Suprapubic skin (tissue), 4 donors: ENCODE measurements around the gene NCSTN. TPM values are rescaled to one million over a fixed set of nuclear protein-coding genes. Genes with fewer than 3 reads are reported as not detected.
"Not testable (repeated sequence)": the region's sequence is repeated elsewhere in the genome, so short reads cannot be mapped to it uniquely, and the experiment has no call there.

ENCODE experiments used
- DNase-seq, 2 donors: peaks; one replicate each; pipeline ENCODE4 v3.0.0-alpha.2; 2019; ENCODE audit warnings: low spot score in 2 of 2
- H3K27ac ChIP-seq: fragments of 200-600 bp; sonication (generic); one replicate; pipeline ENCODE4 v1.5.1; 2019
- H3K27me3 ChIP-seq: fragments of 200-600 bp; sonication (generic); one replicate; pipeline ENCODE4 v1.5.1; 2019
- H3K36me3 ChIP-seq: fragments of 200-600 bp; sonication (generic); one replicate; pipeline ENCODE4 v1.5.1; 2019
- H3K4me1 ChIP-seq: fragments of 200-600 bp; sonication (generic); one replicate; pipeline ENCODE4 v1.5.1; 2019
- H3K4me3 ChIP-seq: fragments of 200-600 bp; sonication (generic); one replicate; pipeline ENCODE4 v1.5.1; 2019; ENCODE audit warnings: mild to moderate bottlenecking
- H3K9me3 ChIP-seq: fragments of 200-600 bp; sonication (generic); one replicate; pipeline ENCODE4 v1.5.1; 2019
- CTCF ChIP-seq, 2 donors: fragments of 200-600 bp in 1 of 2; fragments of 450-650 bp in 1 of 2; sonication (generic) in 1 of 2; IDR thresholded peaks; one replicate each; pipeline ENCODE4 v1.5.1; 2016 to 2019; ENCODE audit warnings: antibody characterized with exemption in 2 of 2, mild to moderate bottlenecking in 1 of 2, moderate library complexity in 1 of 2
- EP300 ChIP-seq: sonication (generic); formaldehyde crosslinking; IDR thresholded peaks from one replicate; pipeline ENCODE4 v1.6.1; 2017; ENCODE audit warnings: antibody characterized with exemption
- POLR2A ChIP-seq, 2 donors: fragments of 450-650 bp; IDR thresholded peaks; one replicate each; pipeline ENCODE4 v1.6.1; 2017; ENCODE audit warnings: antibody characterized with exemption in 2 of 2, mild to moderate bottlenecking in 2 of 2, moderate library complexity in 2 of 2
- POLR2AphosphoS5 ChIP-seq, 3 donors: sonication (generic); formaldehyde crosslinking; IDR thresholded peaks; one replicate each; pipeline ENCODE4 v1.6.1; 2017; ENCODE audit warnings: antibody characterized with exemption in 3 of 3
- WGBS: methylation state at CpG from one replicate; pipeline ENCODE4 v1.1.5; 2018; 5-methylcytosine and 5-hydroxymethylcytosine counted together
- total RNA-seq, 4 donors: library from RNA; depleted of rRNA; stranded (reverse); fragments of >200 nt; gene quantifications; one replicate each; pipeline ENCODE4 v1.1.0, GENCODE V29; 2016

NCSTN gene
- total RNA-seq, 4 donors from 2014 or later, result 53.4 to 94.1 (median 71.1) TPM

GRCh38 chr1:160376525-160377131, 33.4 kb downstream of the NCSTN start:
- Histone ChIP-seq H3K4me1 (peaks cover 13% of the 10 kb centered on the region), H3K36me3 (no peaks in the 10 kb centered on the region), H3K4me3 (no peak overlapping the region), H3K27me3 (no peaks in the 10 kb centered on the region), H3K27ac (peak overlapping the region; percentile 36), H3K9me3 (no peaks in the 10 kb centered on the region)
- WGBS, result 16% methylated on average over 5 of the region's 5 CpGs
- TF ChIP-seq POLR2AphosphoS5 (IDR thresholded peaks at IDR 0.05) (no peak), CTCF (IDR thresholded peaks at IDR 0.05) (peak; percentile 69 to 80), POLR2A (IDR thresholded peaks at IDR 0.05) (no peak), EP300 (no peak)
- no peak for DNase-seq

- Histone ChIP-seq H3K9me3 (no peaks in the 10 kb centered on the region), H3K4me3 (no peak overlapping the region), H3K27me3 (no peaks in the 10 kb centered on the region), H3K27ac (no peak overlapping the region), H3K4me1 (peaks cover 13% of the 10 kb centered on the region), H3K36me3 (no peaks in the 10 kb centered on the region)
- TF ChIP-seq CTCF (IDR thresholded peaks at IDR 0.05) (no peak), POLR2A (IDR thresholded peaks at IDR 0.05) (no peak), EP300 (no peak), POLR2AphosphoS5 (IDR thresholded peaks at IDR 0.05) (no peak)
- 72% methylated on average over 7 of the region's 7 CpGs for WGBS
- no peak for DNase-seq
These were observed 34.5 kb downstream of the NCSTN start for GRCh38 chr1:160377585-160378206.

- not testable (repeated sequence) for H3K27ac ChIP-seq, H3K36me3 ChIP-seq, H3K4me3 ChIP-seq, DNase-seq, H3K4me1 ChIP-seq, H3K9me3 ChIP-seq, H3K27me3 ChIP-seq
- 100% methylated on average over 2 of the region's 2 CpGs for WGBS
These were observed 41.6 kb downstream of the NCSTN start for GRCh38 chr1:160384812-160385211.

- WGBS, result 85% methylated on average over 4 of the region's 4 CpGs
- not testable (repeated sequence) for H3K9me3 ChIP-seq, H3K27me3 ChIP-seq, H3K27ac ChIP-seq, DNase-seq, H3K4me3 ChIP-seq, H3K4me1 ChIP-seq, H3K36me3 ChIP-seq
These were observed 45.2 kb downstream of the NCSTN start for GRCh38 chr1:160388406-160388805.

- Histone ChIP-seq H3K27ac (no peak overlapping the region), H3K4me1 (peaks cover 4% of the 10 kb centered on the region), H3K27me3 (no peaks in the 10 kb centered on the region), H3K4me3 (no peak overlapping the region), H3K36me3 (no peaks in the 10 kb centered on the region), H3K9me3 (no peaks in the 10 kb centered on the region)
- DNase-seq, result no peak
- 97% methylated on average over 8 of the region's 8 CpGs for WGBS
- TF ChIP-seq EP300, result no peak
- no peak for TF ChIP-seq POLR2A (IDR thresholded peaks at IDR 0.05)
- TF ChIP-seq POLR2AphosphoS5 (IDR thresholded peaks at IDR 0.05), result no peak
- no peak for TF ChIP-seq CTCF (IDR thresholded peaks at IDR 0.05)
These were observed 51.5 kb downstream of the NCSTN start for GRCh38 chr1:160394673-160395072.

GRCh38 chr1:160397651-160398050, 54.5 kb downstream of the NCSTN start:
- TF ChIP-seq POLR2AphosphoS5 (IDR thresholded peaks at IDR 0.05), result no peak
- Histone ChIP-seq H3K4me3 (no peak overlapping the region), H3K27ac (no peak overlapping the region), H3K36me3 (no peaks in the 10 kb centered on the region), H3K9me3 (no peaks in the 10 kb centered on the region), H3K4me1 (peaks cover 30% of the 10 kb centered on the region), H3K27me3 (peaks cover 4% of the 10 kb centered on the region)
- no peak for DNase-seq
- 88% methylated on average over 1 of the region's 1 CpG for WGBS

- no peak overlapping the region for H3K4me3 ChIP-seq
- no peak for TF ChIP-seq POLR2AphosphoS5 (IDR thresholded peaks at IDR 0.05)
- H3K27me3 ChIP-seq, result peaks cover 4% of the 10 kb centered on the region
- no peak overlapping the region for H3K27ac ChIP-seq
- no peaks in the 10 kb centered on the region for H3K9me3 ChIP-seq
- H3K4me1 ChIP-seq, result peaks cover 39% of the 10 kb centered on the region
- DNase-seq, result no peak
- WGBS, result 70% methylated on average over 3 of the region's 4 CpGs
- H3K36me3 ChIP-seq, result no peaks in the 10 kb centered on the region
These were observed 55.6 kb downstream of the NCSTN start for GRCh38 chr1:160398823-160399222.
